SK-N-SH treated with all-trans-retinoic acid at 6 μM for 48 hours (cell line): ENCODE results near the gene KIF14.

Experiments used
- ARNTL ChIP-seq: fragments of 450-650 bp; formaldehyde crosslinking; IDR thresholded peaks from 2 replicates; pipeline ENCODE4 v1.5.0; 2020; ENCODE audit warnings: low read depth, mild to moderate bottlenecking, moderate library complexity, borderline replicate concordance
- BACH2 ChIP-seq: fragments of 250-450 bp; sonication (Bioruptor Pico); IDR thresholded peaks from 2 replicates; pipeline ENCODE4 v1.9.0; 2021; ENCODE audit warnings: mild to moderate bottlenecking, borderline replicate concordance
- CREB5 ChIP-seq: fragments of 250-450 bp; sonication (Bioruptor Pico); IDR thresholded peaks from 2 replicates; pipeline ENCODE4 v1.5.1; 2020; ENCODE audit warnings: low read depth, mild to moderate bottlenecking, moderate library complexity
- PPARA ChIP-seq: fragments of 250-450 bp; sonication (Bioruptor Pico); IDR thresholded peaks from 2 replicates; pipeline ENCODE4 v1.5.0; 2020; ENCODE audit warnings: mild to moderate bottlenecking, borderline replicate concordance
- ZNF565 ChIP-seq: fragments of 450-650 bp; formaldehyde crosslinking; conservative IDR thresholded peaks from 2 replicates; pipeline ENCODE4 v1.5.0; 2020; ENCODE audit warnings: low read depth, mild to moderate bottlenecking, moderate library complexity
- TF ChIP-seq, protein P1 (sequence below): fragments of 250-450 bp; sonication (Bioruptor Pico); IDR thresholded peaks from 2 replicates; pipeline ENCODE4 v1.5.1; 2021; ENCODE audit warnings: mild to moderate bottlenecking, moderate library complexity
- TF ChIP-seq, protein P2 (sequence below): fragments of 250-450 bp; sonication (Bioruptor Pico); IDR thresholded peaks from 2 replicates; pipeline ENCODE4 v1.8.0; 2021; ENCODE audit warnings: low read depth, mild to moderate bottlenecking, moderate library complexity, borderline replicate concordance

GRCh38 chr1:200510228-200510623, 110.3 kb downstream of the KIF14 start:
- no peak for TF ChIP-seq ARNTL (CRISPR knock-in tag)
- no peak for TF ChIP-seq CREB5 (CRISPR knock-in tag)
- TF ChIP-seq BACH2 = no peak
- TF ChIP-seq ZNF565 (CRISPR knock-in tag) = no peak
- TF ChIP-seq, protein P1, sequence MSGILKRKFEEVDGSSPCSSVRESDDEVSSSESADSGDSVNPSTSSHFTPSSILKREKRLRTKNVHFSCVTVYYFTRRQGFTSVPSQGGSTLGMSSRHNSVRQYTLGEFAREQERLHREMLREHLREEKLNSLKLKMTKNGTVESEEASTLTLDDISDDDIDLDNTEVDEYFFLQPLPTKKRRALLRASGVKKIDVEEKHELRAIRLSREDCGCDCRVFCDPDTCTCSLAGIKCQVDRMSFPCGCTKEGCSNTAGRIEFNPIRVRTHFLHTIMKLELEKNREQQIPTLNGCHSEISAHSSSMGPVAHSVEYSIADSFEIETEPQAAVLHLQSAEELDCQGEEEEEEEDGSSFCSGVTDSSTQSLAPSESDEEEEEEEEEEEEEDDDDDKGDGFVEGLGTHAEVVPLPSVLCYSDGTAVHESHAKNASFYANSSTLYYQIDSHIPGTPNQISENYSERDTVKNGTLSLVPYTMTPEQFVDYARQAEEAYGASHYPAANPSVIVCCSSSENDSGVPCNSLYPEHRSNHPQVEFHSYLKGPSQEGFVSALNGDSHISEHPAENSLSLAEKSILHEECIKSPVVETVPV (CRISPR knock-in tag) = no peak
- no peak for TF ChIP-seq PPARA
- TF ChIP-seq, protein P2, sequence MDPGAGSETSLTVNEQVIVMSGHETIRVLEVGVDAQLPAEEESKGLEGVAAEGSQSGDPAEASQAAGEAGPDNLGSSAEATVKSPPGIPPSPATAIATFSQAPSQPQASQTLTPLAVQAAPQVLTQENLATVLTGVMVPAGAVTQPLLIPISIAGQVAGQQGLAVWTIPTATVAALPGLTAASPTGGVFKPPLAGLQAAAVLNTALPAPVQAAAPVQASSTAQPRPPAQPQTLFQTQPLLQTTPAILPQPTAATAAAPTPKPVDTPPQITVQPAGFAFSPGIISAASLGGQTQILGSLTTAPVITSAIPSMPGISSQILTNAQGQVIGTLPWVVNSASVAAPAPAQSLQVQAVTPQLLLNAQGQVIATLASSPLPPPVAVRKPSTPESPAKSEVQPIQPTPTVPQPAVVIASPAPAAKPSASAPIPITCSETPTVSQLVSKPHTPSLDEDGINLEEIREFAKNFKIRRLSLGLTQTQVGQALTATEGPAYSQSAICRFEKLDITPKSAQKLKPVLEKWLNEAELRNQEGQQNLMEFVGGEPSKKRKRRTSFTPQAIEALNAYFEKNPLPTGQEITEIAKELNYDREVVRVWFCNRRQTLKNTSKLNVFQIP (CRISPR knock-in tag) = no peak
